DMS53 (cell line): Measurements from ENCODE around the gene ARHGEF26.

ENCODE experiments used
- DNase-seq: peaks from one replicate; lab custom pipeline; 2025; lab: John Stamatoyannopoulos, UW

Gene ARHGEF26

DNA sequence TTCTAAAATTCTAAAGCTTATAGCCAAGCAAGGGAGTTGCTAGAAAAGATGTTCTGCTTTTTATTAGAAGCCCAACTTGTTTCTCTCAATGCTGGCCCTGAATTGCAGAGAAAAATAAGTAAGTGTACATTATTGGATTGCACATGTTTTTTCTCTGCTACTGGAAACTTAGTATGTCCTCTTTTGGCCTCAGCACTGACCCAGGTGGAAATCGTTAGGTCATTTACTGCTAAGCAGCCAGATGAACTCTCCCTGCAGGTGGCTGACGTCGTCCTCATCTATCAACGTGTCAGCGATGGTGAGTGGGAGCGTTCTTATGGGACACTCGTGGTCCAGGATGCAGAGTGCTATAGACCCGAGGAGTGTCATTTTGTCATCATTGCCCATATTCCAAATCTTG, 133.3 kb downstream of the ARHGEF26 start:
- no peak for DNase-seq

DNA sequence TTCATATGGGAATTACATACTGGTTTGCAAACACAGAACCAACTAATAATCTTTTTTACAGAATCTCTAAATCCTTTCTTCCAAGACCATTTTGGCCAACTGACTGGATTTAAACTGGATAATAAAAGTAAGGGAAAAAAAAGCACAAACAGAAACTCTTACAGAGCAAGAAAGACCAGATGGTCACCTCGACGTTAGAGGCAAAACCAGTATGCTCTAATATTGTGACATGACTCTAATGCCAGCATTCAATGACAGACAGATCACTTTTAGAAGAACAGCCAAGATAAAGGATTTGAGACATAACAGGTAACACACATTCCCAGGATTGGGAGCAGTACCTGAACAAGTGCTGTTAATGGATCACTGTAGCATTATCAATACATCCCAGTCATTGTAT, 152.2 kb downstream of the ARHGEF26 start:
- DNase-seq, result no peak

DNA sequence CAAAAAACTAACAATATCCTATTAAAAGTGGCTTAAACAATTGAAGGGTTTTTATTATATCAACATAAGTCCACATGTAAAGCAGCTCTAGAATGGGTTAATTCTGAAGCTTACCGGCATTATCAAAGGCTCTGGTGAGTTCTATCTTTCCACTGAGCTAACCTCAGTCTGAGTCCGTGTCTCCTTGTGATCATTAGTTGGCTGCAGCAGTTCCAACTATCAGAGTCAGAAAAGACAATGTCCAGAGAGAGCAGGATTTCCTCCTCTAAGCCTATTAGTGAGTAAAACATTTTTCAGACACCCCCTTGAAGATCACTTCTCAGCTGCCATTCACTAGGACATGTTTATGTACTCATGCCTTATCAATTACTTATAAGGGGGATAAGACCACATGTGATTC, 153.2 kb downstream of the ARHGEF26 start:
- no peak for DNase-seq

DNA sequence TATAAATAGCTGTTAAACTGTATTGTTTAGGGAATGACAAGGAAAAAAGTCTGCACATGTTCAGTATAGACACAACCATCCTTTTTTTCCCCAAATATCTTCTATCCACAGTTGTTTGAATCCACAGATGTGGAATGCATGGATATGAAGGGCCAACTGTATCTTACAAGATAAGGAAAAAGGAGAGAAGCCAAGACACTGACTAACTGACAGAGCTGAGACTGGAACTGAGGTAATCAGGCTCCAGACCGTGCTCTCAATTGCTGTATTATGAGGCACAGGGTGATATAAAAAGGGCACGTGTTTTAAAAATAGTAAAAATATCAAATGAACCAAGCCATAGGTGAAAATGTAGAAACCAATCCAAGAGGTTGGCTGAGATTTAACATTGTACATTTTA, 154.1 kb downstream of the ARHGEF26 start:
- DNase-seq, result no peak

DNA sequence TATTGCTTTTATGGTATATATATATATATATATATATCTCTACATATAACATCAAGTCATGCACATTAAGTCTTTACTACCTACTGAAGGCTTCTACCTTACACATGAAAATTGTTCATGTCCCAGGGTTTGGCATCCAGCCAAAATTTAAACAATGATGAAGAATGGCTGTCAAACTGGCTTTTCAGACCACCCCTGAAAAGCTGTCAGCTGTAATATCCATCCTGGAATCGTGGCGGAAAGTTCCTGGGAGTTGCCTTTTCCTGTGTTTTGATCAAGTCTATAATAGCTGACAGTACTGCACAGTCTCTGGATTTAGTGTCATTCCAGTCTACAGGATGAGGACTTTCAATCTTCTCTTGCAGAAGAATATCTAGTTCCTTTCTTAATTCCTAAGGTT, 154.8 kb downstream of the ARHGEF26 start:
- DNase-seq, result peak; percentile 2

DNA sequence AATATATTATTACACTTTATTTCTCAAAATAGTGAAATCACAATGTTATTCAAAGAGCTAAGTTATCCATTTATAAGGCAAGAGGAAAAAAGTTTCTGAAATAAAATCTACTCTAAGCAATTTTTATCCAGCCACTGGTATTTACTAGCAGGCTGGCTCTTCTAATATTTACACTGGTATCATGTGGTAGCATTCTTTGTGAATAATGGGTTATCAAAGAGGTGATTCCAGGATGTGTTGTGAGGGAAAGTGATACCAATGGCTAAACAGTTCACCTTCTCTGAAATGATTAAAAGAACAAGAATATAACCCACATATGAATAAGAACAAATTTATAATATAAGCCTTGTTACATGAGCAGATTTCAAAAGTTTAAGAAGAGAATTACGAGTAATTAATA, 159.0 kb downstream of the ARHGEF26 start:
- peak; percentile 10 for DNase-seq

DNA sequence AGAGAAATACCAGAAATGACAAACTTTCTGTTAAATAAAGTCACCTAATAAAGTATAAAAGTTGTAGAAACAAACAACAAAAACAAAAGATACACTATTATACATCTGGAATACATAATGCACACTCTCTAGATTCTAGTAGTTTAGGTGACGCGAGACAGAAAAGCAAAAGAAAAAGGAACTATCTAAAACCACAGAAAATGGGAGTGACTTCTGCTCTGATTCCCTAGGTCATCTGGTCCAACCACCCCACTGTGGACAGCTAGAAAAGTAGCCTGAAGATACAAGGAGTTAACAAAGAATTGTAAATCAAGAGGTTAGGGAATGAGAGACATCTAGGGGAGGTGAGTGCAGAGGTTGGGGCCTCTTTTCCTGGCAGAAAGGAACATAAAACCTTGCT, 164.0 kb downstream of the ARHGEF26 start:
- DNase-seq, result no peak

DNA sequence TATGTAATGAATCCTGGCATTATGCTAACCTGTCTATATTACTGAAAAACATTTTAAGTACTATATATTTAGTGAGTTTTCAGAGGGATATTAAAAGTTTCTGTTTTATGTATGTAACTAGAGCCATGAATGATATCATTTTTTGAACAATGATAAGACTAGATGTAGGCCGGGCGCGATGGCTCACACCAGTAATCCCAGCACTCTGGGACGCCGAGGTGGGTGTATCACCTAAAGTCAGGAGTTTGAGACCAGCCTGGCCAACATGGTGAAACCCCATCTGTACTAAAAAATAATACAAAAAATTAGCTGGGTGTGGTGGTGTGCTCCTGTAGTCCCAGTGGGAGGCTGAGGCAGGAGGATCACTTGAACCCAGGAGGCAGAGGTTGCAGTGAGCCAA, 169.0 kb downstream of the ARHGEF26 start:
- DNase-seq, result no peak

DNA sequence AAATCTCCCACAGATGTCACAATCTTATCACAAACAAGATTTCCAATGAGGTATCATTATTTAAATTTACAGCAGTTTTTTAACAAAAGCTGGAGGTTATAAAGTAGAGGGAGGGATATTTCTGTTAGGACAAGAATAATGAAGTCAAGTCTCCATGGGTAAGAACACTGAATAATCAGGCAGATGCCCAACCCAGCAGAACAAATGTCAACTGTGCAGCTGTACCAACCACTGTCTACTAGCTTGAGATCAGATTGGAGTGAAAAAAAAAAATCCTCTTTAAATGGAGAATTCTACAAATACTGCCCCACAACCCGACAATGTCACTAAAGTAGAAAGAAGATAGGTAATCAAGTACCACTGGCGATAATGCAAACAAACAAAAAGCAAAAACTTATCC, 172.8 kb downstream of the ARHGEF26 start:
- DNase-seq, result no peak

DNA sequence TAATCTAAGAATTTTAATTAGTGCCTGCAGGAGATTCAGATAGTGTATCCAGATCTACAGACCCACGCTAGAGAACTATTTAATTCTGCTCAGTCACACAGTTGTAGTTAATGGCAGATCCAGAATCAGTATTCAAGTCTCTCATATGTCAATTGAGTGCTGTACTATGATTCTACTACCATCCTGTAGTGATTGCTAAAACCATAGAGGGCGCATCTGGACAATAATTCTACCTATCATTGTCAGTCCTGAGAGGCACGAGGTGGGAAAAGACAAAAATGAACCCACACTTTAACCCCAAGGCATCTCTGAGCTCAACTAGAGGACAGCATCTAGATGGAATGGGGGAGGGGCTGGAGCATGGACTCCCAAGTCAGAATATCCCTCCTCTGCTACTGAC, 180.4 kb downstream of the ARHGEF26 start:
- no peak for DNase-seq

DNA sequence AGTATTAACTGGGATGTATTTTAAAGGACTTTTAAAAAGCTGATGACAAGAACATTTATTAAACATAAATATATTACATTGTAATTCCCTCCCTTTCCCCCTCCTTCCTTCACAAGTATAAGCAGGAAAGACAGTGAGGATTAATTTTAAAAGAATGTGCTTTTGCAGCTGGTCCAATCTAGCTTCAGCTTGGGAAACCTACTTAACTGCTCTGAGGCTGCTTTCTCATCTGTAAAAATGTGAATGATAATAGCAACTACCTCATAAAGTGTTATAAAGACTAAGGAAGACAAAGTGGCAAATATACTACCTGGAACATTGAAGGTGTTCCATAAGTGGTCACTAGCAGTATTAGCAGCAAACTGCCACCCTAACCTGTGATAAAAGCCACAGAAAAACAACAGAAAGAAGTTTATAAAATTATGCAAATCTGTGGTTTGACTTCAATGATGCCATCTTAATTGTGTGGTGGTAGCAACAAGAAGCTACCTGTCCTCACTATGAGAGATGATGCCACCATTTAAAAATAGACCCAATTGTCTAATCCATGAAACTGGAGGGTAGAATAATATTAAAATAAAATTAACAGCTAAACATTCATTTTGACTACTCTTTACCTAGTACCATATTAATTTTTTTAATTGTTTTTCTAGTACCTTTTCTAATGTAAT, 183.1 kb downstream of the ARHGEF26 start:
- DNase-seq, result no peak

DNA sequence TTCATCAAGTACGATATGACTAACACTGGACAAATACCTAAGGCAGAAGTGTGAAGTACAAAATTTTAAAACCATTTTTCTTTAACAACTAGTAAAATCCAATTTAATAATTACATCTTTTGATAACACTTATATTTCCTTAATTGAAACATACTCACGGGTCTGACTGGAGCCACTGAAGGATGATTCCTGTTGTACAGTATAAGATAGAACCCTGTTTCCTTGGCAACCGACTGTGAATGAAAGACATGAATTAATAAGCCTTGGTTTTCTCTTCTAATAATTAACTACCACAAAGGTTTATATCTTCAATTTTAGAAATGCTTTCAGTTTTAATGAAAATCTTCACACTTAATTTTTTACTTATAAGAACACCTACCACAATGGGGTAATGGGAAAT, 183.7 kb downstream of the ARHGEF26 start:
- no peak for DNase-seq

DNA sequence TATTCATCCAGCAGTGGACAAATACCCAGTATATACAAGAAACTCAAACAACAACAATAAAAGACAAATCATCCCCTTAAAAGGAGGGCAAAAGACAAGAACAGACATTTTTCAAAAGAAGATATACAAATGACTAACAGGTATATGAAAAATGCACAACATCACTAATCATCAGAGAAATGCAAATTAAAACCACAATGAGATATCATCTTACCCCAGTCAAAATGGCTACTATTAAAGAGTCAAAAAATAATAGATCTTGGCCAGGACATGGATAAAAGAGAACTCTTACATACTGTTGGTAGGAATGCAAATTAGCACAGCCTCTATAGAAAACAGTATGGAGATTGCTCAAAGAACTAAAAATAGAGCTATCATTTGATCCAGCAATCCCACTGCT, 186.2 kb downstream of the ARHGEF26 start:
- DNase-seq, result no peak
